IMR-90 (cell line): Measurements from ENCODE around the gene SLC16A14. TPM values are rescaled to one million over a fixed set of nuclear protein-coding genes. Genes with fewer than 3 reads are reported as not detected.

Experiments used
- ATAC-seq: fragments of 200-7000 bp; cut with Tn5 transposase; 2 replicates; pipeline ENCODE4 v1.9.1; 2020; ENCODE audit warnings: low read depth, mild to moderate bottlenecking, moderate library complexity
- BruUV-seq: library from RNA; stranded (reverse); fragments of 400-500 nt; replicated peaks from 2 replicates; lab custom pipeline; 2021; lab: Mats Ljungman, UMichigan
- CTCF ChIA-PET: fragments of 300-600 bp; formaldehyde crosslinking; extraction: SDS; loops from one replicate; lab custom pipeline; 2021; ENCODE audit warnings: antibody characterized with exemption; lab: Yijun Ruan, JAX
- POLR2A ChIA-PET: fragments of 300-600 bp; sonication (Branson Sonifier 250); formaldehyde crosslinking; loops from one replicate; lab custom pipeline; 2022; ENCODE audit warnings: antibody characterized with exemption; ENCODE audit not compliant: unreplicated experiment; lab: Charles Lee
- DNase-seq: peaks from one replicate; pipeline ENCODE4 v3.0.0; 2013
- H2AFZ ChIP-seq: replicated peaks from 2 replicates; pipeline ENCODE3; 2013; ENCODE audit warnings: low read length, mild to moderate bottlenecking; ENCODE audit not compliant: poor library complexity
- H2AK5ac ChIP-seq: 2 replicates; pipeline ENCODE4 v1.6.1; 2013; ENCODE audit warnings: low read depth, low read length, inconsistent platforms
- H2AK9ac ChIP-seq: replicated peaks from 2 replicates; pipeline ENCODE3; 2013; ENCODE audit warnings: mild to moderate bottlenecking, low read depth, low read length, moderate library complexity; ENCODE audit not compliant: poor library complexity
- H2BK120ac ChIP-seq: 2 replicates; pipeline ENCODE4 v1.6.1; 2013; ENCODE audit warnings: low read depth, low read length, inconsistent platforms
- H2BK15ac ChIP-seq: 3 replicates; pipeline ENCODE4 v1.6.1; 2013; ENCODE audit warnings: low read depth, low read length, inconsistent platforms
- H2BK20ac ChIP-seq: 2 replicates; pipeline ENCODE4 v1.6.1; 2013; ENCODE audit warnings: low read depth, mild to moderate bottlenecking, inconsistent platforms, low read length, moderate library complexity
- H2BK5ac ChIP-seq: 2 replicates; pipeline ENCODE4 v1.6.1; 2013; ENCODE audit warnings: mild to moderate bottlenecking, low read depth, low read length, inconsistent platforms; ENCODE audit not compliant: poor library complexity, severe bottlenecking
- H3K14ac ChIP-seq: replicated peaks from 2 replicates; pipeline ENCODE4 v1.6.1; 2013; ENCODE audit warnings: low read depth, low read length, inconsistent platforms
- H3K18ac ChIP-seq: 2 replicates; pipeline ENCODE4 v1.6.1; 2013; ENCODE audit warnings: low read depth, low read length, control low read depth
- H3K23ac ChIP-seq: 2 replicates; pipeline ENCODE4 v1.6.1; 2013; ENCODE audit warnings: low read depth, low read length, inconsistent platforms
- H3K27ac ChIP-seq: 2 replicates; pipeline ENCODE4 v1.5.1; 2013; ENCODE audit warnings: mild to moderate bottlenecking, control low read depth, low read length; ENCODE audit not compliant: insufficient read depth
- H3K27me3 ChIP-seq: 2 replicates; pipeline ENCODE4 v1.6.1; 2013; ENCODE audit warnings: low read length; ENCODE audit not compliant: control insufficient read depth, insufficient read depth
- H3K36me3 ChIP-seq: 2 replicates; pipeline ENCODE4 v1.6.1; 2013; ENCODE audit warnings: low read length, mixed read lengths; ENCODE audit not compliant: control insufficient read depth, insufficient read depth
- H3K4ac ChIP-seq: 2 replicates; pipeline ENCODE4 v1.6.1; 2013; ENCODE audit warnings: low read depth, low read length, inconsistent platforms
- H3K4me1 ChIP-seq: 2 replicates; pipeline ENCODE4 v1.6.1; 2013; ENCODE audit warnings: low read length, mixed read lengths; ENCODE audit not compliant: control insufficient read depth, insufficient read depth
- H3K4me2 ChIP-seq: 2 replicates; pipeline ENCODE4 v1.6.1; 2013; ENCODE audit warnings: low read depth, mild to moderate bottlenecking, control low read depth, low read length, moderate library complexity
- H3K4me3 ChIP-seq: 2 replicates; pipeline ENCODE4 v1.5.1; 2013; ENCODE audit warnings: low read depth, mild to moderate bottlenecking, control low read depth, low read length, moderate library complexity; ENCODE audit not compliant: insufficient read depth
- H3K56ac ChIP-seq: 2 replicates; pipeline ENCODE4 v1.6.1; 2013; ENCODE audit warnings: low read length, inconsistent platforms; ENCODE audit not compliant: insufficient read depth; ENCODE audit errors: extremely low read depth
- H3K79me1 ChIP-seq, 2 experiments: 2 replicates each; pipeline ENCODE4 v1.6.1; 2013; ENCODE audit warnings: low read length in 2 of 2, inconsistent platforms in 1 of 2, low read depth in 1 of 2
- H3K9ac ChIP-seq: 2 replicates; pipeline ENCODE4 v1.6.1; 2013; ENCODE audit warnings: low read depth, low read length, control low read depth
- H3K9me1 ChIP-seq: 2 replicates; pipeline ENCODE4 v1.6.1; 2013; ENCODE audit warnings: low read length, inconsistent platforms; ENCODE audit not compliant: insufficient read depth
- H3K9me3 ChIP-seq: 2 replicates; pipeline ENCODE4 v1.6.1; 2013; ENCODE audit warnings: low read length; ENCODE audit not compliant: control insufficient read depth, insufficient read depth
- H4K20me1 ChIP-seq: 2 replicates; pipeline ENCODE4 v1.6.1; 2013; ENCODE audit warnings: low read length, inconsistent platforms; ENCODE audit not compliant: insufficient read depth
- H4K5ac ChIP-seq: 2 replicates; pipeline ENCODE4 v1.6.1; 2013; ENCODE audit warnings: mild to moderate bottlenecking, low read depth, low read length, control low read depth
- H4K8ac ChIP-seq, 2 experiments: 2 replicates each; pipeline ENCODE4 v1.6.1; 2013; ENCODE audit warnings: low read depth in 2 of 2, low read length in 2 of 2, control low read depth in 1 of 2, inconsistent platforms in 1 of 2
- H4K91ac ChIP-seq: 2 replicates; pipeline ENCODE4 v1.6.1; 2013; ENCODE audit warnings: low read depth, low read length, inconsistent platforms; ENCODE audit not compliant: insufficient read depth
- BHLHE40 ChIP-seq: fragments of 150-350 bp; IDR thresholded peaks from 2 replicates; pipeline ENCODE4 v1.6.1; 2016; ENCODE audit warnings: mild to moderate bottlenecking, low read depth, low read length
- CHD1 ChIP-seq: IDR thresholded peaks from 2 replicates; pipeline ENCODE4 v1.6.1; 2012; ENCODE audit warnings: low read depth, low read length, improper control_type of control experiment
- FOS ChIP-seq: fragments of 150-350 bp; IDR thresholded peaks from 2 replicates; pipeline ENCODE4 v1.6.1; 2016; ENCODE audit warnings: low read depth, low read length
- MAFK ChIP-seq: IDR thresholded peaks from 2 replicates; pipeline ENCODE4 v1.6.1; 2012; ENCODE audit warnings: low read depth, low read length, improper control_type of control experiment
- MAZ ChIP-seq: IDR thresholded peaks from 2 replicates; pipeline ENCODE4 v1.6.1; 2012; ENCODE audit warnings: low read depth, mild to moderate bottlenecking, low read length, improper control_type of control experiment, moderate library complexity, borderline replicate concordance
- MXI1 ChIP-seq: IDR thresholded peaks from 2 replicates; pipeline ENCODE4 v1.6.1; 2012; ENCODE audit warnings: low read depth, mild to moderate bottlenecking, low read length, moderate library complexity, borderline replicate concordance
- NFE2L2 ChIP-seq: fragments of 150-350 bp; IDR thresholded peaks from 2 replicates; pipeline ENCODE4 v1.6.1; 2016; ENCODE audit warnings: low read depth, mild to moderate bottlenecking, low read length
- RAD21 ChIP-seq: IDR thresholded peaks from 2 replicates; pipeline ENCODE4 v1.6.1; 2012; ENCODE audit warnings: low read length, improper control_type of control experiment
- RCOR1 ChIP-seq: IDR thresholded peaks from 2 replicates; pipeline ENCODE4 v1.6.1; 2012; ENCODE audit warnings: mild to moderate bottlenecking, low read length, improper control_type of control experiment; ENCODE audit not compliant: insufficient replicate concordance
- RFX5 ChIP-seq: IDR thresholded peaks from 2 replicates; pipeline ENCODE4 v1.8.0; 2012; ENCODE audit warnings: low read depth, mild to moderate bottlenecking, low read length, moderate library complexity
- SMC3 ChIP-seq: fragments of 150-350 bp; IDR thresholded peaks from 2 replicates; pipeline ENCODE4 v1.6.1; 2016; ENCODE audit warnings: low read depth, mild to moderate bottlenecking, antibody characterized with exemption, low read length, moderate library complexity
- WGBS, 2 experiments: methylation state at CpG; one replicate each; pipeline versions ENCODE4 v1.1.5 to v1.1.7; 2013; ENCODE audit warnings: missing lambda C conversion rate in 2 of 2; ENCODE audit not compliant: insufficient read length in 1 of 2; ENCODE audit errors: extremely low coverage in 2 of 2; 5-methylcytosine and 5-hydroxymethylcytosine counted together
- dilution Hi-C: fragments of 300-500 bp; cut with HindIII; formaldehyde crosslinking; loops from one replicate; pipeline ENCODE4 v1.14.3; 2018; ENCODE audit warnings: low sequenced_read_pairs; ENCODE audit not compliant: unreplicated experiment
- in situ Hi-C: fragments of 300-500 bp; cut with MboI; formaldehyde crosslinking; loops from 3 replicates; pipeline ENCODE4 v1.14.3; 2019; ENCODE audit warnings: low sequenced_read_pairs, inconsistent platforms, mixed read lengths
- intact Hi-C: fragments of 100-400 bp; cut with micrococcal nuclease; formaldehyde crosslinking; loops from 2 replicates; pipeline ENCODE4 v1.10.0; 2022
- polyA plus RNA-seq, 3 experiments: library from polyadenylated mRNA; depleted of rRNA; stranded (reverse); fragments of >200 nt; gene quantifications; 2 replicates each; pipeline ENCODE4 v1.2.3, GENCODE V29; 2012; ENCODE audit warnings: low replicate concordance in 1 of 3
- total RNA-seq: library from RNA; depleted of rRNA; stranded (reverse); fragments of >200 nt; gene quantifications from 2 replicates; pipeline ENCODE4 v1.2.3, GENCODE V29; 2012
- TF ChIP-seq, protein P1 (sequence below): fragments of 150-350 bp; IDR thresholded peaks from 2 replicates; pipeline ENCODE4 v1.6.1; 2016; ENCODE audit warnings: low read depth, mild to moderate bottlenecking, low read length, moderate library complexity, borderline replicate concordance
- TF ChIP-seq, protein P2 (sequence below): conservative IDR thresholded peaks from 2 replicates; pipeline ENCODE4 v1.5.1; 2012; ENCODE audit warnings: mild to moderate bottlenecking, low read depth, low read length, improper control_type of control experiment
- TF ChIP-seq, protein P3 (sequence below): fragments of 150-350 bp; IDR thresholded peaks from 2 replicates; pipeline ENCODE4 v1.6.1; 2017; ENCODE audit warnings: mild to moderate bottlenecking, antibody characterized with exemption, low read length, low read depth

SLC16A14 gene
- total and polyA plus RNA-seq, 2 of the 4 experiments (the other 2 are of a cell fraction) = 0.79 to 0.90 TPM

DNA sequence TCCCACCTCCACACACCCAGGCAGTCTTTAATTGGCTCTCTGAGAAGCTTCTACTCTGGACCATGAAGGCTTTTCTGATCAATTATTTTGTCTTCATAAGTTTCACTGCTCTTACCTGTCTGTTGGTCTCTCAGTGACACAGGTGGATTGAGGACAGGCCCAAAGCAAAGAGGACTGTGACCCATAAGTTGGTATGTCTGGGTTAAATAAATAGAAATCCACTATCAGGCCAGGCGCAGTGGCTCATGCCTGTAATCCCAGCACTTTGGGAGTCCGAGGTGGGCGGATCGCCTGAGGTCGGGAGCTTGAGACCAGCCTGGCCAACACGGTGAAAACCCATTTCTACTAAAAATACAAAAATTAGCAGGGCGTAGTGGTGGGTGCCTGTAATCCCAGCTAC lies 2.7 kb upstream of the SLC16A14 start:
- no peak overlapping the region for H2AK9ac ChIP-seq
- H3K9me3 ChIP-seq = no peaks in the 10 kb centered on the region
- H3K9ac ChIP-seq = no peak overlapping the region
- H3K36me3 ChIP-seq = no peaks in the 10 kb centered on the region
- H3K4me2 ChIP-seq = no peak overlapping the region
- no peak overlapping the region for H2BK120ac ChIP-seq
- H2BK15ac ChIP-seq = no peak overlapping the region
- H2BK5ac ChIP-seq = no peak overlapping the region
- BruUV-seq = no TSS peak
- WGBS, 2 experiments = no CpG with 5 or more reads among the region's 7 CpGs
- no peak overlapping the region for H3K4me3 ChIP-seq
- H3K79me1 ChIP-seq = no peaks in the 10 kb centered on the region
- ChIA-PET POLR2A (no interaction called here), CTCF (no interaction called here)
- H4K91ac ChIP-seq = no peak overlapping the region
- H3K27me3 ChIP-seq = peaks cover 3% of the 10 kb centered on the region; the same call in 1 of the 2 replicates
- H4K5ac ChIP-seq = no peak overlapping the region
- H2AFZ ChIP-seq = no peak overlapping the region
- TF ChIP-seq MAFK (no peak), RFX5 (no peak), MAZ (no peak), BHLHE40 (no peak), FOS (no peak), SMC3 (no peak), CHD1 (no peak), MXI1 (no peak), NFE2L2 (no peak), RCOR1 (no peak), RAD21 (no peak)
- TF ChIP-seq, protein P1, sequence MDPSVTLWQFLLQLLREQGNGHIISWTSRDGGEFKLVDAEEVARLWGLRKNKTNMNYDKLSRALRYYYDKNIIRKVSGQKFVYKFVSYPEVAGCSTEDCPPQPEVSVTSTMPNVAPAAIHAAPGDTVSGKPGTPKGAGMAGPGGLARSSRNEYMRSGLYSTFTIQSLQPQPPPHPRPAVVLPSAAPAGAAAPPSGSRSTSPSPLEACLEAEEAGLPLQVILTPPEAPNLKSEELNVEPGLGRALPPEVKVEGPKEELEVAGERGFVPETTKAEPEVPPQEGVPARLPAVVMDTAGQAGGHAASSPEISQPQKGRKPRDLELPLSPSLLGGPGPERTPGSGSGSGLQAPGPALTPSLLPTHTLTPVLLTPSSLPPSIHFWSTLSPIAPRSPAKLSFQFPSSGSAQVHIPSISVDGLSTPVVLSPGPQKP = no peak
- TF ChIP-seq, protein P2, sequence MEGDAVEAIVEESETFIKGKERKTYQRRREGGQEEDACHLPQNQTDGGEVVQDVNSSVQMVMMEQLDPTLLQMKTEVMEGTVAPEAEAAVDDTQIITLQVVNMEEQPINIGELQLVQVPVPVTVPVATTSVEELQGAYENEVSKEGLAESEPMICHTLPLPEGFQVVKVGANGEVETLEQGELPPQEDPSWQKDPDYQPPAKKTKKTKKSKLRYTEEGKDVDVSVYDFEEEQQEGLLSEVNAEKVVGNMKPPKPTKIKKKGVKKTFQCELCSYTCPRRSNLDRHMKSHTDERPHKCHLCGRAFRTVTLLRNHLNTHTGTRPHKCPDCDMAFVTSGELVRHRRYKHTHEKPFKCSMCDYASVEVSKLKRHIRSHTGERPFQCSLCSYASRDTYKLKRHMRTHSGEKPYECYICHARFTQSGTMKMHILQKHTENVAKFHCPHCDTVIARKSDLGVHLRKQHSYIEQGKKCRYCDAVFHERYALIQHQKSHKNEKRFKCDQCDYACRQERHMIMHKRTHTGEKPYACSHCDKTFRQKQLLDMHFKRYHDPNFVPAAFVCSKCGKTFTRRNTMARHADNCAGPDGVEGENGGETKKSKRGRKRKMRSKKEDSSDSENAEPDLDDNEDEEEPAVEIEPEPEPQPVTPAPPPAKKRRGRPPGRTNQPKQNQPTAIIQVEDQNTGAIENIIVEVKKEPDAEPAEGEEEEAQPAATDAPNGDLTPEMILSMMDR = no peak
- TF ChIP-seq, protein P3, sequence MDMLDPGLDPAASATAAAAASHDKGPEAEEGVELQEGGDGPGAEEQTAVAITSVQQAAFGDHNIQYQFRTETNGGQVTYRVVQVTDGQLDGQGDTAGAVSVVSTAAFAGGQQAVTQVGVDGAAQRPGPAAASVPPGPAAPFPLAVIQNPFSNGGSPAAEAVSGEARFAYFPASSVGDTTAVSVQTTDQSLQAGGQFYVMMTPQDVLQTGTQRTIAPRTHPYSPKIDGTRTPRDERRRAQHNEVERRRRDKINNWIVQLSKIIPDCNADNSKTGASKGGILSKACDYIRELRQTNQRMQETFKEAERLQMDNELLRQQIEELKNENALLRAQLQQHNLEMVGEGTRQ = no peak
- no peak overlapping the region for H3K23ac ChIP-seq
- intact Hi-C loops (no loop called here), in situ Hi-C loops (no loop called here), dilution Hi-C loops (no loop called here)
- no peak overlapping the region for H3K27ac ChIP-seq
- no peak overlapping the region for H4K8ac ChIP-seq
- no peak overlapping the region for H2AK5ac ChIP-seq
- no peak overlapping the region for H3K56ac ChIP-seq
- H2BK20ac ChIP-seq = no peak overlapping the region
- no peaks in the 10 kb centered on the region for H4K20me1 ChIP-seq
- DNase-seq (no peak), ATAC-seq (no peak)
- no peak overlapping the region for H3K4ac ChIP-seq
- H3K14ac ChIP-seq = no peak overlapping the region
- no peaks in the 10 kb centered on the region for H3K4me1 ChIP-seq
- H3K9me1 ChIP-seq = no peaks in the 10 kb centered on the region
- no peak overlapping the region for H3K18ac ChIP-seq
